Iris pigment epithelial cell (primary cell): Measurements from ENCODE around the gene PAM.
"Not testable (repeated sequence)": the region's sequence is repeated elsewhere in the genome, so short reads cannot be mapped to it uniquely, and the experiment has no call there.

Source experiments
- DNase-seq: peaks from one replicate; pipeline ENCODE4 v3.0.0-alpha.2; 2011; ENCODE audit warnings: low read depth

Gene PAM

GRCh38 chr5:102903074-102903871 is 148.2 kb downstream of the PAM start:
- DNase-seq, result peak; percentile 22

- DNase-seq, result no peak
Observed at GRCh38 chr5:102905056-102905455, 150.0 kb downstream of the PAM start.

GRCh38 chr5:102907099-102907498 is 152.0 kb downstream of the PAM start:
- DNase-seq, result not testable (repeated sequence)

- peak; percentile 62 for DNase-seq
Observed at GRCh38 chr5:102910240-102911226, 155.4 kb downstream of the PAM start.

GRCh38 chr5:102911973-102912372 is 156.9 kb downstream of the PAM start:
- DNase-seq, result peak; percentile 64

- DNase-seq, result no peak
Observed at GRCh38 chr5:102916109-102916508, 161.0 kb downstream of the PAM start.

GRCh38 chr5:102918986-102919610 is 164.0 kb downstream of the PAM start:
- no peak for DNase-seq

GRCh38 chr5:102920762-102921161 is 165.7 kb downstream of the PAM start:
- no peak for DNase-seq

- no peak for DNase-seq
Observed at GRCh38 chr5:102921341-102922044, 166.4 kb downstream of the PAM start.

- DNase-seq, result no peak
Observed at GRCh38 chr5:102922111-102922720, 167.1 kb downstream of the PAM start.

- DNase-seq, result no peak
Observed at GRCh38 chr5:102922799-102923477, 167.8 kb downstream of the PAM start.

- DNase-seq, result no peak
Observed at GRCh38 chr5:102924963-102925362, 169.9 kb downstream of the PAM start.

- DNase-seq, result no peak
Observed at GRCh38 chr5:102927007-102927406, 171.9 kb downstream of the PAM start.

GRCh38 chr5:102930244-102930643 is 175.1 kb downstream of the PAM start:
- DNase-seq, result no peak

GRCh38 chr5:102931085-102931725 is 176.1 kb downstream of the PAM start:
- DNase-seq, result no peak

- no peak for DNase-seq
Observed at GRCh38 chr5:102932781-102933180, 177.7 kb downstream of the PAM start.

GRCh38 chr5:102933316-102933715 is 178.2 kb downstream of the PAM start:
- no peak for DNase-seq

GRCh38 chr5:102933721-102934459 is 178.8 kb downstream of the PAM start:
- no peak for DNase-seq

GRCh38 chr5:102937894-102938293 is 182.8 kb downstream of the PAM start:
- DNase-seq, result peak; percentile 73

GRCh38 chr5:102941111-102941510 is 186.0 kb downstream of the PAM start:
- DNase-seq, result no peak
